MM.1S (cell line): ENCODE measurements around the gene TMEM95.

Experiments
- DNase-seq: peaks from one replicate; pipeline ENCODE4 v3.0.0-alpha.2; 2015
- H2AFZ ChIP-seq: fragments of 300-600 bp; sonication (generic); 2 replicates; pipeline ENCODE4 v1.6.0; 2016; ENCODE audit warnings: antibody characterized with exemption, low read length
- H3F3A ChIP-seq: fragments of 300-600 bp; sonication (generic); 2 replicates; pipeline ENCODE4 v1.6.1; 2016; ENCODE audit warnings: mild to moderate bottlenecking, antibody characterized with exemption, low read length, moderate library complexity, mixed read lengths; ENCODE audit not compliant: insufficient read depth
- H3K27ac ChIP-seq: fragments of 300-600 bp; sonication (generic); 2 replicates; pipeline ENCODE4 v1.5.1; 2016; ENCODE audit warnings: mild to moderate bottlenecking, low read length
- H3K27me3 ChIP-seq: fragments of 300-600 bp; sonication (generic); replicated peaks from 2 replicates; pipeline ENCODE4 v1.6.0; 2016; ENCODE audit warnings: low read length; ENCODE audit not compliant: insufficient read depth
- H3K36me3 ChIP-seq: fragments of 300-600 bp; sonication (generic); replicated peaks from 2 replicates; pipeline ENCODE4 v1.6.1; 2016; ENCODE audit warnings: mild to moderate bottlenecking, low read length, mixed read lengths; ENCODE audit not compliant: insufficient read depth
- H3K4me1 ChIP-seq: fragments of 300-600 bp; sonication (generic); 2 replicates; pipeline ENCODE4 v1.6.1; 2016; ENCODE audit warnings: low read length, mixed read lengths
- H3K4me2 ChIP-seq: fragments of 300-600 bp; sonication (generic); 2 replicates; pipeline ENCODE4 v1.6.0; 2016; ENCODE audit warnings: low read depth, low read length
- H3K4me3 ChIP-seq: fragments of 300-600 bp; sonication (generic); 2 replicates; pipeline ENCODE4 v1.5.1; 2016; ENCODE audit warnings: low read length, mixed read lengths
- H3K79me2 ChIP-seq: fragments of 300-600 bp; sonication (generic); 2 replicates; pipeline ENCODE4 v1.6.1; 2016; ENCODE audit warnings: mixed run types, low read length, mixed read lengths
- H3K9ac ChIP-seq: fragments of 300-600 bp; sonication (generic); 2 replicates; pipeline ENCODE4 v1.6.1; 2016; ENCODE audit warnings: low read length, mixed read lengths
- H3K9me2 ChIP-seq: fragments of 300-600 bp; sonication (generic); replicated peaks from 2 replicates; pipeline ENCODE4 v1.6.1; 2016; ENCODE audit warnings: mild to moderate bottlenecking, low read length, mixed read lengths; ENCODE audit not compliant: insufficient read depth
- H3K9me3 ChIP-seq: fragments of 300-600 bp; sonication (generic); replicated peaks from 2 replicates; pipeline ENCODE4 v1.6.1; 2016; ENCODE audit warnings: mild to moderate bottlenecking, low read length, mixed read lengths; ENCODE audit not compliant: insufficient read depth
- H4K20me1 ChIP-seq: fragments of 300-600 bp; sonication (generic); 2 replicates; pipeline ENCODE4 v1.6.1; 2016; ENCODE audit warnings: mild to moderate bottlenecking, low read length, moderate library complexity, mixed read lengths; ENCODE audit not compliant: insufficient read depth
- CTCF ChIP-seq: fragments of 300-600 bp; sonication (generic); IDR thresholded peaks from 2 replicates; pipeline ENCODE4 v1.5.1; 2016; ENCODE audit warnings: antibody characterized with exemption, low read length, mixed read lengths
- EZH2 ChIP-seq: fragments of 300-600 bp; sonication (generic); optimal IDR thresholded peaks from 2 replicates; pipeline ENCODE3; 2017; ENCODE audit warnings: low read depth, mild to moderate bottlenecking, antibody characterized with exemption, low read length, mixed read lengths
- EZH2phosphoT487 ChIP-seq: fragments of 300-600 bp; sonication (generic); IDR thresholded peaks from 2 replicates; pipeline ENCODE4 v1.6.1; 2018; ENCODE audit warnings: antibody characterized with exemption, low read length

The TMEM95 gene

GRCh38 chr17:7326186-7326585, 28.8 kb upstream of the TMEM95 start:
- TF ChIP-seq EZH2 (no peak), CTCF (no peak), EZH2phosphoT487 (no peak)
- H3K4me2 ChIP-seq: no peak overlapping the region
- H3F3A ChIP-seq: no peaks in the 10 kb centered on the region; the same call in 1 of the 2 replicates
- H3K4me1 ChIP-seq: peaks cover 11% of the 10 kb centered on the region
- H3K27me3 ChIP-seq: no peaks in the 10 kb centered on the region
- no peak overlapping the region for H3K9ac ChIP-seq
- no peak overlapping the region for H3K27ac ChIP-seq
- H3K36me3 ChIP-seq: no peaks in the 10 kb centered on the region
- no peaks in the 10 kb centered on the region for H3K9me2 ChIP-seq
- no peaks in the 10 kb centered on the region for H4K20me1 ChIP-seq
- no peak for DNase-seq
- H3K4me3 ChIP-seq: no peak overlapping the region
- H3K79me2 ChIP-seq: peaks cover 18% of the 10 kb centered on the region
- no peak overlapping the region for H2AFZ ChIP-seq
- H3K9me3 ChIP-seq: no peaks in the 10 kb centered on the region

- Histone ChIP-seq H3F3A (peaks cover 5% of the 10 kb centered on the region), H3K4me3 (no peak overlapping the region), H3K9me3 (no peaks in the 10 kb centered on the region), H3K9ac (no peak overlapping the region), H3K4me2 (no peak overlapping the region), H2AFZ (no peak overlapping the region), H3K36me3 (no peaks in the 10 kb centered on the region), H3K4me1 (peaks cover 15% of the 10 kb centered on the region), H3K79me2 (peaks cover 18% of the 10 kb centered on the region), H3K9me2 (no peaks in the 10 kb centered on the region), H4K20me1 (no peaks in the 10 kb centered on the region), H3K27ac (no peak overlapping the region), H3K27me3 (no peaks in the 10 kb centered on the region)
- no peak for DNase-seq
- TF ChIP-seq EZH2phosphoT487: no peak
- no peak for TF ChIP-seq EZH2
- TF ChIP-seq CTCF: no peak
Observed at GRCh38 chr17:7327056-7327455, 27.9 kb upstream of the TMEM95 start.

GRCh38 chr17:7327501-7327900, 27.5 kb upstream of the TMEM95 start:
- no peak for DNase-seq
- no peak overlapping the region for H2AFZ ChIP-seq
- peaks cover 18% of the 10 kb centered on the region for H3K79me2 ChIP-seq
- H3K27me3 ChIP-seq: no peaks in the 10 kb centered on the region
- H4K20me1 ChIP-seq: no peaks in the 10 kb centered on the region
- no peaks in the 10 kb centered on the region for H3K36me3 ChIP-seq
- no peak overlapping the region for H3K4me2 ChIP-seq
- H3K9ac ChIP-seq: no peak overlapping the region
- peaks cover 9% of the 10 kb centered on the region for H3F3A ChIP-seq
- H3K4me3 ChIP-seq: no peak overlapping the region
- no peak overlapping the region for H3K27ac ChIP-seq
- no peak for TF ChIP-seq EZH2phosphoT487
- no peak for TF ChIP-seq CTCF
- no peak for TF ChIP-seq EZH2
- H3K9me3 ChIP-seq: no peaks in the 10 kb centered on the region
- H3K9me2 ChIP-seq: no peaks in the 10 kb centered on the region
- peaks cover 19% of the 10 kb centered on the region for H3K4me1 ChIP-seq
